GM18499 (cell line): ENCODE measurements around the gene TLR5.

Experiments used
- ATAC-seq: cut with Tn5 transposase; IDR thresholded peaks from one replicate; pipeline ENCODE4 v1.9.1; 2021; ENCODE audit warnings: moderate number of reproducible peaks; ENCODE audit not compliant: insufficient read depth, unreplicated experiment

Gene TLR5

DNA sequence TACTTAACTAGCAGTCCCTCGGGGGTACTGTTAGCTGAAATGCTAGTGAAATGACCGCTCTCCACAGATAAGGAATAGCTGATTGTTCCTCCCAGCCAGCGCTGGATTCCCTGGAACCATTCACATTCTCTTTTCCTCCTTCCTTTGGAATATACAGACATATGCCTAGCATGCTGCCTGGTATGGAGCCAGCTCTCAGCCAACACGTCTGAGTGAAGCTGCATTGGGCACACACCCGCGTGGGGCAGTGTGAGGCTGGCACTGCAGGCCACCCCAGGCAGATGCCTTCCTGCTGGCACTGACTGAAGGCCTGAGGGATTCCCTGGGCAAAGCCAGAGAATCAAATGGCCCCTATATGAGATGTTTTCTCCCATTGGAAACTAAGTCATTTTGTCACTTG, 66.7 kb downstream of the TLR5 start:
- ATAC-seq = no peak

DNA sequence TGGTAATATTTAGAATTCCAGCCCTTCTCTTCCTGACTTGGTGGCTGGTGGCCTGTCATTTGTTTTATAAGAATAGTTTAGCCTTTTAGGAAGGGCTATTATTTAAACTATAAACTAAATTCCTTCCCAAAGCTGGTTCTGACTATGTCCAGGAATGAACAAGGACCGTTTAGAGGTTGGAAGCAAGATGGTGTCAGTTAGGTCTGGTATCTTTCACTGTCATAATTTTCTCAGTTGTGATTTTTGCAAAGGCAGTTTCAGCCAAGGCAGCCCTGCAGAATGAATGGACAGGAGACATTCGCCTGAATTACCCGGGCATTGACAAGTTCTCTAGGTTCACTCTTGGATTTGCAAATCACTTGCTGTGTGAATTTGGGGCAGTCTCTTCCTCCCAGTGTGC, 67.2 kb downstream of the TLR5 start:
- no peak for ATAC-seq

DNA sequence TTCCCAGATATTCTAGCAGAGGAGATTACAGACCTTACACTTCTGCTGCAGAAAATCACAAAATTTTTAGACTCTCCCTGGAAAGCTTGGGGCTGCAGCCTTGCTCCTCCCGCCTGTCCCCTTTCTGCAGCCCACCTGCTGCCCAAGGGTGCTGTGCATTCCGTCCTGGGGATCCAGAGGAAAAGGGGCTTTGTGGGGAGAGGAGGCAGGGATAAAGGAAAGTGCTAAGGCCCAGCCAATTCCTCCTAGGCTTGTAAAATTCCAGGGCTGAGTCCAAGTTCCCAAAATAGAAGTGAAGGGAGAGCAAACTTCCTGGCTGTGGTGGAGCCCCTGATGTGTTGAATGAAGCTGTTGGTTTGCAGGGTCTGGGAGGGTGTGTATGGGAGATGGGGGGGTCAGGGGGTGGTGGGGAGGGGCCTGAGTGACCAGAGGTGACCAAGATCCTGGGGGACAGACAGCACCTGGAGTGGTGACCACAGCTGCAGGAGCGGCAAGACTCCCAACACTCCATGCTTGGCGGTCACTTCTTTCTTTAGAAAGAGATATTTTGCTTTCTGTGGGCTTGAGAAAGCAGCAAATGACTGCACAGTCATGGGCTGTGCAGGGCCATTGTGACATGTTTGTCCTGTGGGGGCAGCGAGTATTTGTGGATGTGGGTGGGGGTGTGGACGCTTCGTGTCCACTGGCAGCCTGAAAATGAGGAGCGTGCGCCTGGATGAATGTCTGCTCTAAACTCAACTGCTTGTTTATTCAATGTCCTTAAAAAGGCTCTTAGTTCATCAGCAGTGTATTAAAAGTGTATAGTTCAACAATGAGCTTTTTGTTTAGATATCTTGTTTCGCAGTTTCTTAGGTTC, 68.4 kb downstream of the TLR5 start:
- ATAC-seq = no peak

DNA sequence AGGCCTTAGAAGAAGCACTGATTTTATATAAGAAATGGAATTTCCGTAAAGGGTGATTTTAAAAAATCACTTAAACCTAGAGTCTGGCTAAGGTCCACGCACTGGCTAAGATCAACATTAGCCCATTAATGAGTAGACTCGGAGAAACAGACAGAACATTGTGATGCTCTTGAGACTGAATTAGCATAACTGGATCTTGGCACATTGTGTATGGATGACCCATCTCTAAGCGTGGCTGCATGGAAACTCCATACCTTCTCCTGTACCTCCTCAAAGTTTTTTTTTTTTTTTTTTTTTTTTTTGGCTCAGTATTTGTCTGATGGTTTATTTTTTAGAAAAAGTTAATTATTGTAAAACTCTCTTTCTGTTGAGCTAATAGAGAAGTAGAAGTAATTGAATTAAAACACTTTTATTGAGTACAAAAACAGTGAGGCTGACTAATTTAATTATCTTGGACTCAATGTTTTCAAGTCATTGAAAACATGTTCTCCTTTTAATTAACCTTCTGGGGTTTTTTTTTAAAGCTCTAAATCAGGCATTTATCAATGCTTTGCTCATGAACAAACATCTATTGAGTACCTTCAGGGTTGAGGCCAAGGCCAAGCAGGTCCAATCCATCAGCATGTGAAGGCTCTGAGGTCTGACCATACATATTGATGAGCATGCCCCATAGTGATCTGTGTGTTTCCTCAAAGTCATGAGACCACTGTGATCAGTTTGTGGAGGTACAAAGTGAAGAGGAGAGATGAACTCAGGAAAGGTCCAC, 74.0 kb downstream of the TLR5 start:
- ATAC-seq = no peak

DNA sequence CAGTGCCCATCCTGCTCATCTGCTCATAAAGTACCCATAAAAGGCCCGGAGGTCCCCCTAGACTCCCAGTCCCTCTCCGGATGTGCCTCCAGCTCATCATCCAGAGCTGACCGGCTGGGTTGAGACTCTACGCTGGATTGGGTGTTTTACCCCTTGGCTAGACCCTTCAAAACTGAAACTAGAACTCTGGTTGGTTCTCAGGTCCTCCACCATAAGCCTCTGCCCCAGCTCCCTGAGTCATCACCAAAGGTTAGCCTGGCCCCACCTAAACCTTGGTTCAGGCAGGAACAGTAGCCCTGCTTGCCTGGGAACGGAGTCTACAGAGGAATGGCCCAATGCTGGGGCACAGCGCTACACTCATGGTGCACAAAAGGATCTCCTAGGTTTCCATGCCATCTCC, 75.1 kb downstream of the TLR5 start:
- ATAC-seq = no peak

DNA sequence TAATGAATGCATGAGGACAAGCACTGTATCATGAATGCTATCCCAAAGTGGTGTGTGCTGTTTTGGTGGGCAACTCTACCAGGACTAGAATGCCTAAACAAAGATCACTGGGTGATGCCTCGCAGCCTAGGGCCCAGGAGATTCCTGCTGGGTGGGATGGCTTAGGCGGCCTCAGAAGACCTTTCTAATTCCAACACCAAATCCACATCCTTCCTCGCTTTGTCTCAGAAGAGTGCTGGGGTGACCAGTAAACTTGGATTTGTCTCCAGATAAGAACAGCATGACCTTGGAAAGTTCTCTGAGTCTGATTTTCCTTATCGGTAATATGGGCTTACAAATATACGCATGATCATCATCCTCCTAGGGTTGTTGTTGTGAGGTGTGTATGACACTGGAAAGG, 76.6 kb downstream of the TLR5 start:
- ATAC-seq = no peak

DNA sequence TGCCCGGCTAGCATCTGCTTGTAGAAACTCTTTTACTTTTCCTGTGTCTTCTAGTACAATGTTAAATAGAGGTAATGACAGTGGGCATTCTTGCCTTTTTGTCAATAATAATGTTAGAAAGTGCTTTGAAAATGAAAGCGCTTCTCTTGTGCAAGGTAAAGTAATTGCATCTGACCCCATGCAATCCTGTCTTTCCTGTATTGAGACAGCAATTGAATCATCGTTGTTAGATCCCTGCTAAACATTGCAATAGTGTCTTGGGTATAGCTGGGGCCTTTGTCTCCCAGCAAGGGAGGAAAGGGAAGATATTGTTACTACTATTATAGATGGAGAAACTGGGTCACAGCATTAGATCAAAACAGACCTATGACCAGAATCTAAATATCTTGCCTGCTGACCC, 80.9 kb downstream of the TLR5 start:
- ATAC-seq = no peak

DNA sequence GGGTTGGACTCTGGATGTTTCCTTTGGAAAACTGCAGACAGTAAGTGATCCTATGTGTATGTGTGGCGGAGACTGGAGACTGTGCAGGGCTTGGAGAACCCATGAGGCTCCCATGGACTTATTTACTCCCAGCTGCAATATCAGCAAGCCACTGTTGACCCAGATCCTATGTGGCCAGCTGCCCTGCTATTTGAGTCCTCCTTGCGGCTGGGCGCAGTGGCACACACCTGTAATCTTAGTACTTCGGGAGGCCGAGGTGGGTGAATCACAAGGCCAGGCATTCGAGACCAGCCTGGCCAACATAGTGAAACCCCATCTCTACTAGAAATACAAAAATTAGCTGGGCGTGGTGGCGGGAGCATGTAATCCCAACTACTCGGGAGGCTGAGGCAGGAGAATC, 83.5 kb downstream of the TLR5 start:
- no peak for ATAC-seq
